Omental fat pad (tissue), 4 donors: ENCODE results near the gene ATXN10. TPM values are rescaled to one million over a fixed set of nuclear protein-coding genes. Genes with fewer than 3 reads are reported as not detected.

ENCODE experiments used
- ATAC-seq: fragments of 150-250 bp; one replicate; pipeline ENCODE4 v1.9.1; 2016; ENCODE audit warnings: mild to moderate bottlenecking, moderate library complexity; ENCODE audit not compliant: low FRiP score
- DNase-seq: peaks from one replicate; pipeline ENCODE4 v3.0.0-alpha.2; 2019; ENCODE audit warnings: low spot score
- CTCF ChIP-seq, 3 donors: fragments of 450-650 bp; IDR thresholded peaks; one replicate each; pipeline ENCODE4 v1.5.1; 2016 to 2017; ENCODE audit warnings: antibody characterized with exemption in 3 of 3, mild to moderate bottlenecking in 3 of 3, moderate library complexity in 2 of 3
- total RNA-seq, 4 donors: library from RNA; depleted of rRNA; stranded (reverse); fragments of >200 nt; gene quantifications; one replicate each; pipeline ENCODE4 v1.1.0, GENCODE V29; 2016

The ATXN10 gene
- total RNA-seq, 4 donors from 2014 or later: 80.9 to 127 (median 103) TPM

- no peak for ATAC-seq
- no peak for DNase-seq
- no peak for TF ChIP-seq CTCF (IDR thresholded peaks at IDR 0.05)
Measured at GRCh38 chr22:45696227-45696626, 24.6 kb downstream of the ATXN10 start.

DNA sequence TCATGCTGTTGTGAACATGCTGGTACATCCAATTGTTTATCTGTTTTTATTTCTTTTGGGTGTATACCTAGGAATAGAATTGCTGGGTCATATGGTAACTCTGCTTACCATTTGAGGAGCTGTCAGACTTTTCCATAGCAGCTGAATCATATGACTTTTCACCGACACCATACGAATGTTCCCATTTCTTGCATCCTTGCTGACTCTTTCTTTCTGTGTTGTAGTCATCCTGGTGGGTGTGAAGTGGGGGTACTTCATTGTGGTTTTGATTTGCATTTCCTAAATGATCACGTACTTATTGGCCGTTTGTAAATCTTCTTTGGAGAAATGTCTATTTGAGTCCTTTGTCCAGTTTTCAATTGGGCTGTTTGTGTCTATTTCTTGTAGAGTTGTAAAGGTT lies 26.5 kb downstream of the ATXN10 start:
- DNase-seq (no peak), ATAC-seq (no peak)
- TF ChIP-seq CTCF (IDR thresholded peaks at IDR 0.05): no peak

DNA sequence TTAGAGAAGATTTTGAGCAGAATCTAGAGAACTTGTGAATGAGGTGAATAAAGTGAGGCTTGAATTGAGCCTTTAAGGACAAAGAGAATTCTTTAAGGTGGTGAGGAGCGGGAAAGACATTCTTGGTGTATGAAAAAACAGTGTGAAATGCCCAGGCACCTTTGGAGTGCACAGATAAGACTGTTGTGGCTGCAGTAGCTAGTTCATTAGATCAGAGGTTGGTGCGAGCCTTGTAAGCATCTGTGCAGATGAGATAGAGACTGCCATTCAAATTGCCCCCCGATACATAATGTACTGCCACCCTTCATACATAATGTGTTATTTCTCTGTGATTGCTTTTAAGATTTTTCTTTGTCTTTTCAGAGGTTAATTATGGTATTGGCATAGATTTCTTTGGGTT lies 31.3 kb downstream of the ATXN10 start:
- DNase-seq (no peak), ATAC-seq (no peak)
- no peak for TF ChIP-seq CTCF (IDR thresholded peaks at IDR 0.05)

- DNase-seq: no peak
- no peak for ATAC-seq
- no peak for TF ChIP-seq CTCF (IDR thresholded peaks at IDR 0.05)
Measured at GRCh38 chr22:45703758-45704157, 32.1 kb downstream of the ATXN10 start.

GRCh38 chr22:45704648-45705047 lies 33.0 kb downstream of the ATXN10 start:
- no peak for TF ChIP-seq CTCF (IDR thresholded peaks at IDR 0.05)
- DNase-seq (no peak), ATAC-seq (no peak)

- TF ChIP-seq CTCF (IDR thresholded peaks at IDR 0.05): no peak
- ATAC-seq (no peak), DNase-seq (no peak)
Measured at GRCh38 chr22:45707605-45708004, 36.0 kb downstream of the ATXN10 start.

DNA sequence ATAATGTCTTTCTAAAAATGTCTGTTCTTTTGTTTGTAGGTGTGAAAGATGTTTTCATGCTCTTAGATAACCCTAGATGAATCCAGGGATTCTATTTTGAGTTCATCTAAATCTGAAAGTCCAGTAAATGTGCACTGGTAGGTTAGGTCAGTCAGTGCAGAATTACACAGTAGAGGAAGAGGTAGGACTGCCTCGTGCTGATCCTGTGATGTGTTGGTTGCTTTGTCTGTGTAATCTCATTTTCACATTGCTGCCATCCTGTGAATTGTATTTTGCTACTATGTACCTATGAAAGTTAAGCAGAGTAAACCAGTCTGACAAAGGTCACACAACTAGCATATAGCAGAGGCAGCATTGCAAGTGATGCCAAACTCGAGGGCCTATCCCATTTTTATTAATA lies 36.5 kb downstream of the ATXN10 start:
- ATAC-seq (no peak), DNase-seq (no peak)
- TF ChIP-seq CTCF (IDR thresholded peaks at IDR 0.05): no peak
